K562 (cell line): ENCODE results near the gene ATF4. TPM values are rescaled to one million over a fixed set of nuclear protein-coding genes. Genes with fewer than 3 reads are reported as not detected.

Experiments
- ARNT ChIP-seq, 2 experiments: fragments of 450-650 bp; IDR thresholded peaks; 2 replicates each; pipeline ENCODE4 v1.6.1; 2016; ENCODE audit warnings: mild to moderate bottlenecking in 1 of 2
- CHD1 ChIP-seq: fragments of 200-600 bp; sonication (generic); IDR thresholded peaks from one replicate; pipeline ENCODE4 v1.6.1; 2012; ENCODE audit warnings: mild to moderate bottlenecking, moderate library complexity, low read length, inconsistent platforms
- CREM ChIP-seq: IDR thresholded peaks from 2 replicates; pipeline ENCODE4 v1.6.1; 2014; ENCODE audit warnings: antibody characterized with exemption, low read depth
- DMBX1 ChIP-seq: fragments of 250-450 bp; sonication (Bioruptor Pico); IDR thresholded peaks from 2 replicates; pipeline ENCODE4 v1.8.0; 2022; ENCODE audit warnings: inconsistent platforms, mild to moderate bottlenecking, moderate library complexity, borderline replicate concordance
- FOXM1 ChIP-seq, 2 experiments: fragments of 450-650 bp in 1 of 2; sonication (generic) in 1 of 2; formaldehyde crosslinking in 1 of 2; IDR thresholded peaks; 2 replicates each; pipeline versions ENCODE4 v1.6.1 to v1.9.0; 2017 to 2022; ENCODE audit warnings: low read depth in 2 of 2, mild to moderate bottlenecking in 2 of 2, missing genetic modification reagents in 1 of 2, moderate library complexity in 1 of 2
- GATA2 ChIP-seq: sonication (generic); formaldehyde crosslinking; IDR thresholded peaks from 2 replicates; pipeline ENCODE4 v1.4.0; 2020; ENCODE audit warnings: mild to moderate bottlenecking, missing genetic modification reagents
- GTF2E2 ChIP-seq: fragments of 200-800 bp; sonication (Bioruptor generic); IDR thresholded peaks from 2 replicates; pipeline ENCODE4 v1.6.1; 2016; ENCODE audit warnings: missing genetic modification characterization, missing compliant biosample characterization
- ID3 ChIP-seq, 2 experiments: fragments of 250-450 bp in 1 of 2; fragments of 450-650 bp in 1 of 2; sonication (Bioruptor Pico) in 1 of 2; IDR thresholded peaks; 2 replicates each; pipeline versions ENCODE4 v1.6.1 to v1.8.0; 2016 to 2021; ENCODE audit warnings: mild to moderate bottlenecking in 2 of 2, moderate library complexity in 2 of 2, missing compliant biosample characterization in 1 of 2, missing genetic modification characterization in 1 of 2
- MAX ChIP-seq: sonication (generic); formaldehyde crosslinking; IDR thresholded peaks from 2 replicates; pipeline ENCODE4 v1.9.0; 2022; ENCODE audit warnings: mild to moderate bottlenecking, missing genetic modification reagents
- RBM17 ChIP-seq: fragments of 200-400 bp; formaldehyde crosslinking; IDR thresholded peaks from 2 replicates; pipeline ENCODE4 v1.6.1; 2017; ENCODE audit warnings: low read depth, mild to moderate bottlenecking, low read length, borderline replicate concordance
- RCOR1 ChIP-seq, 2 experiments: IDR thresholded peaks; 2 replicates each; pipeline ENCODE4 v1.6.1; 2012; ENCODE audit warnings: low read depth in 2 of 2, low read length in 2 of 2, borderline replicate concordance in 1 of 2, improper control_type of control experiment in 1 of 2
- RFX1 ChIP-seq: fragments of 450-650 bp; IDR thresholded peaks from 2 replicates; pipeline ENCODE4 v1.6.1; 2016; ENCODE audit warnings: mild to moderate bottlenecking, moderate library complexity
- SMC3 ChIP-seq: conservative IDR thresholded peaks from 2 replicates; pipeline ENCODE4 v1.6.1; 2011; ENCODE audit warnings: low read depth, low read length, improper control_type of control experiment; ENCODE audit not compliant: insufficient read depth
- SRSF1 ChIP-seq: fragments of 200-400 bp; formaldehyde crosslinking; IDR thresholded peaks from 2 replicates; pipeline ENCODE4 v1.6.1; 2017; ENCODE audit warnings: mild to moderate bottlenecking, low read depth, low read length, moderate library complexity
- TARDBP ChIP-seq: fragments of 450-650 bp; IDR thresholded peaks from 2 replicates; pipeline ENCODE4 v1.6.1; 2016
- ZBTB5 ChIP-seq: fragments of 450-650 bp; IDR thresholded peaks from 2 replicates; pipeline ENCODE4 v1.6.1; 2017; ENCODE audit warnings: antibody characterized with exemption
- ZNF311 ChIP-seq: fragments of 250-450 bp; sonication (Bioruptor Pico); IDR thresholded peaks from 2 replicates; pipeline ENCODE4 v1.4.0; 2020; ENCODE audit warnings: mild to moderate bottlenecking, moderate library complexity
- ZNF707 ChIP-seq: fragments of 250-450 bp; sonication (Bioruptor Pico); conservative IDR thresholded peaks from 2 replicates; pipeline ENCODE4 v1.8.0; 2022; ENCODE audit warnings: inconsistent platforms, mild to moderate bottlenecking, moderate library complexity
- polyA plus RNA-seq, 8 experiments: library from polyadenylated mRNA; depleted of rRNA in 4 of 8; stranded (reverse) in 5 of 8; unstranded in 3 of 8; fragments of >200 nt; fragmentation: Nextera tagmentation in 2 of 8; fragmentation: Illumina TruSeq in 1 of 8; extraction: Ambion mirVana in 2 of 8; extraction: Trizol in 1 of 8; gene quantifications; 2 replicates each; pipeline versions ENCODE4 v1.2.1 to v1.2.3, GENCODE V29; 2011 to 2014; ENCODE audit warnings: inconsistent platforms in 1 of 8, missing spikeins in 1 of 8
- total RNA-seq, 7 experiments: library from RNA; depleted of rRNA in 6 of 7; stranded (reverse); fragments of >200 nt in 6 of 7; fragmentation: Illumina TruSeq in 2 of 7; extraction: Trizol in 2 of 7; gene quantifications; 2 replicates each; pipeline versions ENCODE4 v1.2.1 to v1.2.3, GENCODE V29; 2011 to 2021; ENCODE audit warnings: low replicate concordance in 1 of 7

Gene ATF4
- total and polyA plus RNA-seq, 9 of the 15 experiments (the other 6 are each of a cell fraction or from before 2014, with no cell fraction given): 93.1 to 723 (median 355) TPM

- TF ChIP-seq RCOR1 (IDR thresholded peaks at IDR 0.05; ENCODE audit: borderline replicate concordance in 1 of 2, low read depth in 2 of 2, low read length in 2 of 2) (peak in 1 of 2 experiments; percentile 16; a peak in 1 of 4 replicates), ZNF311 (CRISPR knock-in tag) (no peak), ZNF707 (CRISPR knock-in tag) (no peak), RBM17 (no peak), ID3 (CRISPR knock-in tag; IDR thresholded peaks at IDR 0.05) (no peak), ID3 (tag; IDR thresholded peaks at IDR 0.05) (peak; percentile 75), GTF2E2 (tag) (peak; percentile 30; the same call in 1 of the 2 replicates), CHD1 (no peak), RFX1 (no peak), DMBX1 (no peak), ARNT (IDR thresholded peaks at IDR 0.05) (0 out of 4 replicates have a peak, but pooled peaks of 1 of the 2 experiments have one; percentile 17), FOXM1 (IDR thresholded peaks at IDR 0.05; ENCODE audit: low read depth) (peak; percentile 13; the same call in 1 of the 2 replicates), FOXM1 (CRISPR knock-in tag; IDR thresholded peaks at IDR 0.05; ENCODE audit: low read depth) (no peak), GATA2 (peak; percentile 17; the same call in 1 of the 2 replicates), SRSF1 (no peak), MAX (CRISPR knock-in tag) (peak; percentile 57; the same call in 1 of the 2 replicates), TARDBP (no peak), SMC3 (no peak), CREM (peak; percentile 53), ZBTB5 (no peak)
These were observed 47.5 kb upstream of the ATF4 start (continued) for GRCh38 chr22:39472570-39473556.
